OCI-LY7 (cell line): ENCODE data around the gene HMCN1. TPM values are rescaled to one million over a fixed set of nuclear protein-coding genes. Genes with fewer than 3 reads are reported as not detected.
A peak's percentile ranks its signal among the peaks of the same experiment; 100 is the strongest.

Source experiments
- BruUV-seq: library from RNA; stranded (reverse); fragments of 400-500 nt; replicated peaks from 2 replicates; lab custom pipeline; 2021; lab: Mats Ljungman, UMichigan
- CTCF ChIA-PET: fragments of 300-600 bp; sonication (Branson Sonifier 250); formaldehyde crosslinking; loops from one replicate; lab custom pipeline; 2022; ENCODE audit warnings: antibody characterized with exemption; ENCODE audit not compliant: unreplicated experiment; lab: Charles Lee
- POLR2A ChIA-PET: fragments of 300-600 bp; sonication (Branson Sonifier 250); formaldehyde crosslinking; loops from one replicate; lab custom pipeline; 2022; ENCODE audit warnings: antibody characterized with exemption; lab: Charles Lee
- DNase-seq: peaks from one replicate; pipeline ENCODE4 v3.0.0-alpha.2; 2015; ENCODE audit warnings: low spot score
- H2AFZ ChIP-seq: fragments of 200-600 bp; sonication (generic), shearing (Covaris generic); 2 replicates; pipeline ENCODE4 v1.6.1; 2014; ENCODE audit warnings: mild to moderate bottlenecking, antibody characterized with exemption, low read length, moderate library complexity
- H3K27ac ChIP-seq: fragments of 200-600 bp; sonication (generic); 2 replicates; pipeline ENCODE4 v1.5.1; 2014; ENCODE audit warnings: mixed run types, low read depth, mild to moderate bottlenecking, moderate library complexity, low read length, inconsistent platforms; ENCODE audit not compliant: poor library complexity, severe bottlenecking
- H3K36me3 ChIP-seq: fragments of 200-600 bp; sonication (generic); 2 replicates; pipeline ENCODE4 v1.6.1; 2014; ENCODE audit warnings: mild to moderate bottlenecking, antibody characterized with exemption, low read length, moderate library complexity, mixed read lengths; ENCODE audit not compliant: insufficient read depth
- H3K4me1 ChIP-seq: fragments of 200-600 bp; sonication (generic); 2 replicates; pipeline ENCODE4 v1.5.1; 2014; ENCODE audit warnings: mild to moderate bottlenecking, low read length; ENCODE audit not compliant: insufficient read depth, poor library complexity, severe bottlenecking
- H3K4me2 ChIP-seq: fragments of 200-600 bp; sonication (generic); 2 replicates; pipeline ENCODE4 v1.6.1; 2014; ENCODE audit warnings: mild to moderate bottlenecking, low read length
- H3K4me3 ChIP-seq: fragments of 200-600 bp; sonication (generic); 2 replicates; pipeline ENCODE4 v1.5.1; 2014; ENCODE audit warnings: mild to moderate bottlenecking, low read depth, low read length; ENCODE audit not compliant: poor library complexity, severe bottlenecking
- H3K79me2 ChIP-seq: fragments of 200-600 bp; sonication (generic); 2 replicates; pipeline ENCODE4 v1.6.1; 2016; ENCODE audit warnings: low read depth, mild to moderate bottlenecking, low read length, moderate library complexity, mixed read lengths; ENCODE audit not compliant: insufficient read depth
- H3K9me2 ChIP-seq: fragments of 200-600 bp; sonication (generic); 2 replicates; pipeline ENCODE4 v1.6.1; 2016; ENCODE audit warnings: mild to moderate bottlenecking, low read length, mixed read lengths; ENCODE audit not compliant: insufficient read depth
- H3K9me3 ChIP-seq: fragments of 200-600 bp; sonication (generic); 2 replicates; pipeline ENCODE4 v1.6.1; 2014; ENCODE audit warnings: mild to moderate bottlenecking, mixed run types, low read length, mixed read lengths
- H4K20me1 ChIP-seq: fragments of 200-600 bp; sonication (generic); 2 replicates; pipeline ENCODE4 v1.6.1; 2014; ENCODE audit warnings: mild to moderate bottlenecking, antibody characterized with exemption, low read length, moderate library complexity, mixed read lengths; ENCODE audit not compliant: insufficient read depth
- EZH2phosphoT487 ChIP-seq: fragments of 200-600 bp; sonication (generic); IDR thresholded peaks from 2 replicates; pipeline ENCODE4 v1.6.1; 2018; ENCODE audit warnings: low read depth, borderline replicate concordance, mild to moderate bottlenecking, mixed run types, antibody characterized with exemption, low read length, moderate library complexity, mixed read lengths
- intact Hi-C: fragments of 100-400 bp; cut with micrococcal nuclease; formaldehyde crosslinking; loops from one replicate; pipeline ENCODE4 v1.10.0; 2022; ENCODE audit not compliant: unreplicated experiment
- total RNA-seq, 2 experiments: library from RNA; depleted of rRNA in 1 of 2; stranded (reverse); fragments of >200 nt in 1 of 2; shearing (Covaris generic) in 1 of 2; gene quantifications; 2 replicates each; pipeline ENCODE4 v1.2.3, GENCODE V29; 2014 to 2022
- TF ChIP-seq, protein P1 (sequence below): fragments of 200-600 bp; sonication (generic); conservative IDR thresholded peaks from 2 replicates; pipeline ENCODE4 v1.5.1; 2014; ENCODE audit warnings: mild to moderate bottlenecking, antibody characterized with exemption, low read length, moderate library complexity, mixed read lengths

HMCN1 gene
- total RNA-seq, 2 experiments from 2014 or later = 0.02 TPM; not detected in 1

DNA sequence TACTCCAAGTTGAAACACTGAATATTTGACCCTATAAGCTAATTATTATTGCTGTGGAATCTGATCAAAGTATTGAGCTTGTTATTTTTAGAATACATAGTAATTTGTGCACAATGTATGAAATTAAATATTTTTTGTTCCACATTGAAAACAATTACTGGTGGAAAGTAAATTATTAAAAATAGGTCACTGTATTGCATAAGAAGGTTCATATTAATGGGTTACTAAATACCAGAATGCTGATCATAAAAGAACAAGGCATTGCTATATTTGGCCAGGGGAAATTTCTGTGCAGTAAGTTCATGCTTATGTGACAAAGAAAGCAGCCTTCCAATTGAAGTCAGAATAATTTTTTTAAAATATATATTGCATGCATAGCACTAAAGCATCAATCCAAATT is 481.4 kb downstream of the HMCN1 start:
- Histone ChIP-seq H3K4me1 (peaks cover 33% of the 10 kb centered on the region), H3K9me3 (no peaks in the 10 kb centered on the region), H3K4me3 (no peak overlapping the region), H3K4me2 (no peak overlapping the region), H3K9me2 (no peaks in the 10 kb centered on the region), H3K27ac (no peak overlapping the region), H3K79me2 (no peaks in the 10 kb centered on the region), H2AFZ (no peak overlapping the region), H3K36me3 (no peaks in the 10 kb centered on the region), H4K20me1 (no peaks in the 10 kb centered on the region)
- ChIA-PET POLR2A (interaction anchor here (0.7 to 1.4 kb wide), 4 partner anchors 28 to 519 kb away, joined by 3 to 7 read pairs (median 4); partner anchors contain the start of gene TPR), CTCF (no interaction called here)
- TF ChIP-seq, protein P1, sequence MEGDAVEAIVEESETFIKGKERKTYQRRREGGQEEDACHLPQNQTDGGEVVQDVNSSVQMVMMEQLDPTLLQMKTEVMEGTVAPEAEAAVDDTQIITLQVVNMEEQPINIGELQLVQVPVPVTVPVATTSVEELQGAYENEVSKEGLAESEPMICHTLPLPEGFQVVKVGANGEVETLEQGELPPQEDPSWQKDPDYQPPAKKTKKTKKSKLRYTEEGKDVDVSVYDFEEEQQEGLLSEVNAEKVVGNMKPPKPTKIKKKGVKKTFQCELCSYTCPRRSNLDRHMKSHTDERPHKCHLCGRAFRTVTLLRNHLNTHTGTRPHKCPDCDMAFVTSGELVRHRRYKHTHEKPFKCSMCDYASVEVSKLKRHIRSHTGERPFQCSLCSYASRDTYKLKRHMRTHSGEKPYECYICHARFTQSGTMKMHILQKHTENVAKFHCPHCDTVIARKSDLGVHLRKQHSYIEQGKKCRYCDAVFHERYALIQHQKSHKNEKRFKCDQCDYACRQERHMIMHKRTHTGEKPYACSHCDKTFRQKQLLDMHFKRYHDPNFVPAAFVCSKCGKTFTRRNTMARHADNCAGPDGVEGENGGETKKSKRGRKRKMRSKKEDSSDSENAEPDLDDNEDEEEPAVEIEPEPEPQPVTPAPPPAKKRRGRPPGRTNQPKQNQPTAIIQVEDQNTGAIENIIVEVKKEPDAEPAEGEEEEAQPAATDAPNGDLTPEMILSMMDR = no peak
- TF ChIP-seq EZH2phosphoT487 = no peak
- intact Hi-C loops = loop anchor here (10.0 kb wide), 2 partner anchors 221 to 1411 kb away; no protein-coding TSS in a partner anchor
- BruUV-seq = no TSS peak
- no peak for DNase-seq

DNA sequence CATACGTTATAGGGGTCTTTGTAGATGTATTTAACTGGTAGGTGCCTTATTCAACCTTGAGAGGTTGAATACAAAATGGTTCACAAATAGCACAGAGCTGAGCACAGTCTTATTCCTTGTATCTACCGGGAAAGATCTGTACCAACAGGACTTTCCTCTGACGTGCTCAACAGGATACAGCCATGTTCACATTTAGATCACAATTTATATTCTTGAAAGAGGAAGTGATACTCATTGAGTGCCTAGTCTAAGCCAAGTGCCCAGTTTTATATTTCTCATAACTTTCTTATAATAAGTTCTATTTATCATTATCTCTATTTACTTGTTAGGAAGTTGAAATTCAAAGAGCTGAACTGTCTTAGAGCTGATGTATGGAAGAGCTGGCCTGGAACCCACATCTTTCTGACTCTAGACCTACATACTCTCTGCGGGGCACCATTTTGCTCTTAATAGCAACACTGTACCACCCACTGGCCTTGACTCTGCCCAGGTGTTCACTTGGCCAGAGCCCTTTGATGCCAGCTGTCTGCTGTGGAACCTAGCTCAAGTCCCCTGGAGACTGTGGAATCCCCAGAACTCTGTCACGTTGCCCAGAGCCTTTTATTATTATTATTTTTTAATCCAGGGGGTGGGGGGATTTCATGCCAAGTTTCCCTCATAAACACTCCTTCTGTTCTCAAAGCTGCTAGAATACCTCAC is 484.6 kb downstream of the HMCN1 start:
- H3K4me3 ChIP-seq = peak overlapping the region; percentile 43
- intact Hi-C loops = loop anchor here (2.0 to 10.0 kb wide), 3 partner anchors 24 to 1414 kb away; no protein-coding TSS in a partner anchor
- peak overlapping the region; percentile 61 for H3K4me2 ChIP-seq
- no peaks in the 10 kb centered on the region for H3K79me2 ChIP-seq
- H3K4me1 ChIP-seq = peaks cover 32% of the 10 kb centered on the region
- TF ChIP-seq EZH2phosphoT487 = no peak
- TF ChIP-seq, protein P1 = no peak
- no TSS peak for BruUV-seq
- POLR2A ChIA-PET = interaction anchor here (0.5 to 3.0 kb wide), 16 partner anchors 8 to 1468 kb away, joined by 3 to 11 read pairs (median 4); no protein-coding TSS in a partner anchor
- H3K9me2 ChIP-seq = no peaks in the 10 kb centered on the region
- DNase-seq = peak; percentile 79
- H4K20me1 ChIP-seq = no peaks in the 10 kb centered on the region
- no peaks in the 10 kb centered on the region for H3K9me3 ChIP-seq
- CTCF ChIA-PET = interaction anchor here (0.6 kb wide), 1 partner anchor 25 kb away, joined by 3 read pairs; no protein-coding TSS in a partner anchor
- no peaks in the 10 kb centered on the region; the same call in 1 of the 2 replicates for H3K36me3 ChIP-seq
- H2AFZ ChIP-seq = peak overlapping the region; percentile 82
- peak overlapping the region; percentile 83 for H3K27ac ChIP-seq

GRCh38 chr1:186220067-186220466 is 485.9 kb downstream of the HMCN1 start:
- H3K4me1 ChIP-seq = peaks cover 27% of the 10 kb centered on the region
- H4K20me1 ChIP-seq = no peaks in the 10 kb centered on the region
- no peaks in the 10 kb centered on the region for H3K9me2 ChIP-seq
- H3K9me3 ChIP-seq = no peaks in the 10 kb centered on the region
- intact Hi-C loops = no loop called here
- H3K27ac ChIP-seq = peak overlapping the region; percentile 83
- no peaks in the 10 kb centered on the region; the same call in 1 of the 2 replicates for H3K36me3 ChIP-seq
- no TSS peak for BruUV-seq
- ChIA-PET POLR2A (interaction anchor here (0.7 to 3.0 kb wide), 7 partner anchors 9 to 110 kb away, joined by 3 to 11 read pairs (median 4); no protein-coding TSS in a partner anchor), CTCF (no interaction called here)
- H3K4me3 ChIP-seq = peak overlapping the region; percentile 43
- no peaks in the 10 kb centered on the region for H3K79me2 ChIP-seq
- TF ChIP-seq EZH2phosphoT487 = no peak
- TF ChIP-seq, protein P1 = no peak
- DNase-seq = no peak
- H2AFZ ChIP-seq = peak overlapping the region; percentile 82
- H3K4me2 ChIP-seq = peak overlapping the region; percentile 61
